A673 (cell line): ENCODE measurements around the gene DDX41. TPM values are rescaled to one million over a fixed set of nuclear protein-coding genes. Genes with fewer than 3 reads are reported as not detected.

Experiments
- BruUV-seq: library from RNA; stranded (reverse); fragments of 400-500 nt; replicated peaks from 2 replicates; lab custom pipeline; 2021; lab: Mats Ljungman, UMichigan
- CTCF ChIA-PET: fragments of 300-600 bp; sonication (Branson Sonifier 250); formaldehyde crosslinking; loops from one replicate; lab custom pipeline; 2022; ENCODE audit warnings: antibody characterized with exemption; lab: Charles Lee
- POLR2A ChIA-PET: fragments of 300-600 bp; sonication (Branson Sonifier 250); formaldehyde crosslinking; loops from one replicate; lab custom pipeline; 2022; ENCODE audit warnings: antibody characterized with exemption; ENCODE audit not compliant: low non-redundant PET; lab: Charles Lee
- DNase-seq: peaks from one replicate; pipeline ENCODE4 v3.0.0-alpha.2; 2015; ENCODE audit warnings: low spot score
- H3K27ac ChIP-seq: fragments of 200-600 bp; sonication (generic); 2 replicates; pipeline ENCODE4 v1.5.1; 2016; ENCODE audit warnings: mixed run types, low read depth, mild to moderate bottlenecking, mixed read lengths, antibody characterized with exemption, low read length; ENCODE audit not compliant: poor library complexity, severe bottlenecking
- H3K27me3 ChIP-seq: fragments of 200-600 bp; sonication (generic); replicated peaks from 2 replicates; pipeline ENCODE4 v1.6.1; 2017; ENCODE audit warnings: mixed run types, low read depth, mild to moderate bottlenecking, mixed read lengths, antibody characterized with exemption, low read length; ENCODE audit not compliant: insufficient read depth, poor library complexity
- H3K36me3 ChIP-seq: fragments of 200-600 bp; sonication (generic); 2 replicates; pipeline ENCODE4 v1.6.1; 2016; ENCODE audit warnings: mixed run types, mild to moderate bottlenecking, mixed read lengths, antibody characterized with exemption, low read length; ENCODE audit not compliant: insufficient read depth, poor library complexity, severe bottlenecking
- H3K4me1 ChIP-seq: fragments of 200-600 bp; sonication (generic); 2 replicates; pipeline ENCODE4 v1.6.1; 2017; ENCODE audit warnings: mixed run types, mild to moderate bottlenecking, mixed read lengths, antibody characterized with exemption, low read length; ENCODE audit not compliant: insufficient read depth, poor library complexity, severe bottlenecking
- H3K4me3 ChIP-seq: fragments of 200-600 bp; sonication (generic); 2 replicates; pipeline ENCODE4 v1.5.1; 2016; ENCODE audit warnings: low read depth, mixed run types, mild to moderate bottlenecking, mixed read lengths, low read length; ENCODE audit not compliant: poor library complexity, severe bottlenecking
- H3K9me3 ChIP-seq: fragments of 200-600 bp; sonication (generic); 2 replicates; pipeline ENCODE4 v1.6.1; 2016; ENCODE audit warnings: mixed run types, low read depth, mild to moderate bottlenecking, mixed read lengths, antibody characterized with exemption, low read length; ENCODE audit not compliant: poor library complexity, severe bottlenecking
- EZH2 ChIP-seq: fragments of 200-600 bp; sonication (generic); IDR thresholded peaks from 2 replicates; pipeline ENCODE4 v1.6.1; 2017; ENCODE audit warnings: borderline replicate concordance, low read depth, mild to moderate bottlenecking, mixed read lengths, antibody characterized with exemption, low read length; ENCODE audit not compliant: poor library complexity, severe bottlenecking
- intact Hi-C: fragments of 100-400 bp; cut with micrococcal nuclease; formaldehyde crosslinking; loops from one replicate; pipeline ENCODE4 v1.10.0; 2022; ENCODE audit not compliant: unreplicated experiment
- total RNA-seq: library from RNA; stranded (reverse); gene quantifications from 2 replicates; pipeline ENCODE4 v1.2.3, GENCODE V29; 2021
- TF ChIP-seq, protein P1 (sequence below): fragments of 300-800, 200-600 bp; sonication (generic); conservative IDR thresholded peaks from 2 replicates; pipeline ENCODE4 v1.5.1; 2017; ENCODE audit warnings: low read depth, mild to moderate bottlenecking, antibody characterized with exemption, low read length, moderate library complexity, mixed read lengths

The DDX41 gene
- total RNA-seq, 1 experiment from 2014 or later: 82.3 TPM

DNA sequence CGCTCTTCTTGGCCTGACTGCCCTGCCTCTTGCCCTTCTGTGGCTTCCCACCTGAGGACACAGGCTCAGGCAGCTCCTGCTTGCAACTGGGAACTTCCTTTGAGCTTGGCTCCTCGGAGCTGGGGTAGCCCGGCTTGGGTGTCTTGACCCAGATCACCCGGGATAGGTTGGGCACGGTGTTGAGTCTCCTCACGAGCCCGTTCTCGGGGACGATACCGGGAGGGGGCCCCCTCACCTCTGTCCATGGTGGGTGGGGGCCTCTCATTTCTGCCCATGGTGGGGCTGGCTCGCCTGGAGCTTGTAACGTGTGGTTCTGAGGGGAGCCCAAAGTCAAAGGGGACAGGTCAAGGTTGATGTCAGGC, 7.8 kb upstream of the DDX41 start:
- no peaks in the 10 kb centered on the region for H3K4me1 ChIP-seq
- intact Hi-C loops: no loop called here
- DNase-seq: no peak
- POLR2A ChIA-PET: no interaction called here
- H3K27ac ChIP-seq: no peak overlapping the region
- no peaks in the 10 kb centered on the region for H3K9me3 ChIP-seq
- CTCF ChIA-PET: no interaction called here
- no peak for TF ChIP-seq EZH2
- TF ChIP-seq, protein P1, sequence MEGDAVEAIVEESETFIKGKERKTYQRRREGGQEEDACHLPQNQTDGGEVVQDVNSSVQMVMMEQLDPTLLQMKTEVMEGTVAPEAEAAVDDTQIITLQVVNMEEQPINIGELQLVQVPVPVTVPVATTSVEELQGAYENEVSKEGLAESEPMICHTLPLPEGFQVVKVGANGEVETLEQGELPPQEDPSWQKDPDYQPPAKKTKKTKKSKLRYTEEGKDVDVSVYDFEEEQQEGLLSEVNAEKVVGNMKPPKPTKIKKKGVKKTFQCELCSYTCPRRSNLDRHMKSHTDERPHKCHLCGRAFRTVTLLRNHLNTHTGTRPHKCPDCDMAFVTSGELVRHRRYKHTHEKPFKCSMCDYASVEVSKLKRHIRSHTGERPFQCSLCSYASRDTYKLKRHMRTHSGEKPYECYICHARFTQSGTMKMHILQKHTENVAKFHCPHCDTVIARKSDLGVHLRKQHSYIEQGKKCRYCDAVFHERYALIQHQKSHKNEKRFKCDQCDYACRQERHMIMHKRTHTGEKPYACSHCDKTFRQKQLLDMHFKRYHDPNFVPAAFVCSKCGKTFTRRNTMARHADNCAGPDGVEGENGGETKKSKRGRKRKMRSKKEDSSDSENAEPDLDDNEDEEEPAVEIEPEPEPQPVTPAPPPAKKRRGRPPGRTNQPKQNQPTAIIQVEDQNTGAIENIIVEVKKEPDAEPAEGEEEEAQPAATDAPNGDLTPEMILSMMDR: no peak
- H3K4me3 ChIP-seq: no peak overlapping the region
- H3K27me3 ChIP-seq: no peaks in the 10 kb centered on the region
- H3K36me3 ChIP-seq: peaks cover 24% of the 10 kb centered on the region
- BruUV-seq: no TSS peak

GRCh38 chr5:177523711-177524538, 7.2 kb upstream of the DDX41 start:
- no peak for DNase-seq
- intact Hi-C loops: no loop called here
- Histone ChIP-seq H3K4me3 (no peak overlapping the region), H3K27me3 (no peaks in the 10 kb centered on the region), H3K9me3 (no peaks in the 10 kb centered on the region), H3K27ac (no peak overlapping the region), H3K36me3 (peaks cover 24% of the 10 kb centered on the region), H3K4me1 (no peaks in the 10 kb centered on the region)
- TF ChIP-seq, protein P1: no peak
- TF ChIP-seq EZH2: no peak
- ChIA-PET CTCF (no interaction called here), POLR2A (no interaction called here)
- BruUV-seq: no TSS peak

- Histone ChIP-seq H3K27ac (no peak overlapping the region), H3K4me1 (no peaks in the 10 kb centered on the region), H3K9me3 (no peaks in the 10 kb centered on the region), H3K36me3 (peaks cover 21% of the 10 kb centered on the region), H3K4me3 (no peak overlapping the region), H3K27me3 (no peaks in the 10 kb centered on the region)
- DNase-seq: no peak
- BruUV-seq: no TSS peak
- POLR2A ChIA-PET: no interaction called here
- CTCF ChIA-PET: no interaction called here
- TF ChIP-seq EZH2: no peak
- TF ChIP-seq, protein P1: 0 out of 2 replicates have a peak, but pooled peaks have one; percentile 13
- intact Hi-C loops: no loop called here
Measured at GRCh38 chr5:177520916-177521513, 4.3 kb upstream of the DDX41 start.
